Measurements from ENCODE around the gene MED6.

The MED6 gene, protein sequence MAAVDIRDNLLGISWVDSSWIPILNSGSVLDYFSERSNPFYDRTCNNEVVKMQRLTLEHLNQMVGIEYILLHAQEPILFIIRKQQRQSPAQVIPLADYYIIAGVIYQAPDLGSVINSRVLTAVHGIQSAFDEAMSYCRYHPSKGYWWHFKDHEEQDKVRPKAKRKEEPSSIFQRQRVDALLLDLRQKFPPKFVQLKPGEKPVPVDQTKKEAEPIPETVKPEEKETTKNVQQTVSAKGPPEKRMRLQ

DNA sequence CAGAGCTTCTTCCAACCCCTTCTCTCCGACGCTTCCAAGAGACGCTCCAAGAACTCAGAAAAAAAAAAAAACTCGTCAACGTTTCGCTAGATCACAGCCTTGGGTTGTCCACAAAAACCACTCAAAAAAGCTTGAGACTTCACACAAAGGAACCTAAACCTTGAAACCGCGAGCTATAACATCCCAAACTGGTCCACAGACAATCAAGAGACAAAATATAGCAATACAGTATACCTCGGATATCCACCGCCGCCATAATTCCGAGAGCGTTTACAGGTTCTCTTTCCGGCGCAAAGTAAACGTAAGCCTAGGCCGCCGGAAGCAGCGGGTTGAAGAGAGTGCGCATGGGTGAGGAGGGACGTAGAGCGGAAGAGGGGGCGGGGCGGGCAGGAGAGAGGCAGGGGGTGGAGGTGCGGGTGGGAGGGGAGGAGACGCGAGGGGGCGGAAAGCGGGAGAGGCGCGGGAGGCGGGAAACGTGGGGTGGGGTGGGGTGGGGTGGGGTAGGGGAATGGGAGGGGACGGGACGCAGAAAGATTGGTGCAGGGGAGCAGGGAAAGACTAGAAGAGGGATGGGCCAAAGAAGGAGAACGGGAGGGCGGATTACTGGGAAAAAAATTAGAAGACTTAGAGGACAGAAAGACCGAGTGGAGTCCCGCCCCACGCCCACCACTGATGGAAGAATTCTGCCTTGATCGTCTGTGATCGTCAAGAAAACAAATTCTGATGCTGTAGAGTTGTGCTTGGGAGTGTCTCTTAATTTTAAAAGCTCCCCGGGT, at the start of gene MED6:
Gene MED6 (minus strand): TSS at position 274 of the 776 bp plus-strand sequence. CDS start 18 bp downstream, at position 256.
- DNase-seq (ENCODE audit: low spot score): peak; percentile 89

- DNase-seq (ENCODE audit: low spot score): no peak
These were observed 49.3 kb upstream of the MED6 start for GRCh38 chr14:70649803-70650202.

GRCh38 chr14:70648346-70648745, 47.9 kb upstream of the MED6 start:
- no peak for DNase-seq (ENCODE audit: low spot score)

GRCh38 chr14:70646705-70647104, 46.2 kb upstream of the MED6 start:
- DNase-seq (ENCODE audit: low spot score): peak; percentile 12

DNA sequence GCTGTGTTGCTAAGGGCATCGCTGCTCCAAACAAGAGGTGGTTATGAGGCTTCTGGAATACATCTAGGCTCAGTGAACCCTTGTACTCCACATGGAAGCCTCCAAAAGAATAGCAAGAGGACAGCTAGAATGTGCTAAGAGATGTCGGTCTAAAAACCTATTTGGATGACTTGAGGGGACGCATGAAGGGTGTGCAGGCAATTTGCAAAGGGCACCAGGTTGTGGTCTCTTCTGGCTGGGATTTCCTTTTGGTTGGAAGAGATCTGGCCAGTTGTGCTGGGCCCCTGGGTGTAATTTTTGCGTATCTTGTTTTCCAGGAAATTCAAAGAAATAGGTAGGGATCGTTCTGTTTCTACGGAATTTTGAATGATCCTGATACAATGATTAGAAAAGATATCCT, 45.4 kb upstream of the MED6 start:
- no peak for DNase-seq (ENCODE audit: low spot score)

GRCh38 chr14:70643967-70644366, 43.5 kb upstream of the MED6 start:
- DNase-seq (ENCODE audit: low spot score): no peak

DNA sequence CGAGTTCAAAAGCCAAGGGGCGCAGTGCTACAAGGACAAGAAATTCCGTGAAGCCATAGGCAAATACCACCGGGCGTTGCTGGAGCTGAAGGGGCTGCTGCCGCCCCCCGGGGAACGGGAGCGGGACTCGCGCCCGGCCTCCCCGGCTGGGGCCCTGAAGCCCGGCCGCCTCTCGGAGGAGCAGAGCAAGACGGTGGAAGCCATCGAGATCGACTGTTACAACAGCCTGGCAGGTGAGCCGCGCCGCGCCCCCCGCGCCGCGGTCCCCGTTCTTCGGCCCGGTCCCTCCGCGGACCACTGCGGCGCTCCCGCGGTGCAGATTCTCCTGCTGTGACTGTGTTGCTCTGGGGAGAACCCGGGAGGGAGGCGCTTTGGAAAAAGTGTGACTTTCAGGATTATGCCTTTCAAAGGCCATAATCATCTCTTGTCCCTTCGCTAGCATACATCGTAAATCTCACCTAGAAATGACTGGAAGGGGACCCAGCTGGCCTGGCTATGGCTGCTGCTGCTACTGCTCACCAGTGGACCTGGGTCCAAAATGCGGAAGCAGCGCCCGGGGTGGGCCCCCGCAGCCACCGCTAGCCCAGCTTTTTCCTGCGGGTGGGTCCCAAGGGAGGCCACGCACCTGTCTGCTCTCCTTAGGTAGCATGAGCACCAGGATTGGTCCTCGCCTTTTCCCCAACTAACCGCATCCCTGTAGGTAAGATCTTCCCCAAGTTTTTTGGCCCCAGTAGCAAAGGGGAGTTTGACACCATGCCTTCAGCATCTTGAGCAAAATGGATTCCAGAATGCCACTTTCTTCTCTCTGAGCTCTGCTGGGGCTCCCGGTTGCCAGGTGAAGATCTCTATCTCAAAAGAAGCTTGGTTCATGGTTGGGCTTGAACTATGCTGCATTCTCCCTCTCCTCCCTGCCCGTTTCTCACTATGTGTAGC, 42.1 kb upstream of the MED6 start:
- DNase-seq (ENCODE audit: low spot score): peak; percentile 13

- peak; percentile 13 for DNase-seq (ENCODE audit: low spot score)
These were observed 41.3 kb upstream of the MED6 start, which contains the start of gene TTC9 for GRCh38 chr14:70641548-70642302. Gene TTC9, plus strand, starts transcription at chr14:70641916. Its CDS starts 214 bp downstream, at chr14:70642130.

GRCh38 chr14:70640938-70641547, 40.6 kb upstream of the MED6 start:
- DNase-seq (ENCODE audit: low spot score): peak; percentile 50

- no peak for DNase-seq (ENCODE audit: low spot score)
These were observed 38.0 kb upstream of the MED6 start for GRCh38 chr14:70638416-70638815.

GRCh38 chr14:70635971-70636595, 35.6 kb upstream of the MED6 start:
- DNase-seq (ENCODE audit: low spot score): no peak

GRCh38 chr14:70631948-70632347, 31.5 kb upstream of the MED6 start:
- no peak for DNase-seq (ENCODE audit: low spot score)

DNA sequence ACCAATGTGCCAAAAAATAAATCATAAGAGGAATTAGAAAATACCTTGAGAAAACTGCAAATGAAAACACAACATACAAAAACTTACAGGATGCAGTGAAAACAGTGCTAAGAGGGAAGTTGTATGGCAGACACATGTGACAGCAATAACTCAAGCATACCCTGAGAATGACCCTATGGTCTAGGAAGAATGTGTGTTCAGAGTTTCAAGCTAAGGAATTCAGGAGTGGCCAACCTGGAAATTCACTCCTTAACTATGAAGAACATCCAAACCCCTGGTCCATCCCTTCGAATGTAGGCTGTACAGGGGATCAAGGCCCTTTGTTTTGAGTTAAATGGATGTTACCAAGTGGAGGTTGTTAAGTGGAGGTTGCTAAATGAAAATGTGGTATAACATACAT, 24.5 kb upstream of the MED6 start:
- no peak for DNase-seq (ENCODE audit: low spot score)

- peak; percentile 55 for DNase-seq (ENCODE audit: low spot score)
These were observed 21.8 kb upstream of the MED6 start for GRCh38 chr14:70622111-70622712.

DNA sequence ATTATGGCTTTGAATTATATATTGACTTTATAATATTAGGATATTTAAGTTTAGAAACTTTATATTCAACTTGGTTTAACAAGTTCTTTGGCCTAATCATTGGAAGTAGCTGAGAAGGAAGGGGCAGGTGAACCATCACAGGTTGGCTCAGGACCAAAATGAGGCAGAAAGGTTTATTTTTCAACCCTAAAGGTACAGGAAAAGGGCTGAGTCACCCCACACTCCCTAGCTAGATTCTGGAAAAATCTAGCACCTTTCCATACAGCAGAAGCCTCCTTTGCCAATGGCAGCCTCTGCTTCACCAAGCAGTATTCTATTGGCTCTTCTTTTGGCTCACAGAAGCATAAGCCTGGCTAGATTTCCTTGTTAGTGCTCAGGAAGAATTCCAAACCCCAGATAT, 19.3 kb upstream of the MED6 start:
- DNase-seq (ENCODE audit: low spot score): no peak

- no peak for DNase-seq (ENCODE audit: low spot score)
These were observed 17.9 kb upstream of the MED6 start for GRCh38 chr14:70618314-70618713.

GRCh38 chr14:70616646-70617045, 16.2 kb upstream of the MED6 start:
- DNase-seq (ENCODE audit: low spot score): no peak

DNA sequence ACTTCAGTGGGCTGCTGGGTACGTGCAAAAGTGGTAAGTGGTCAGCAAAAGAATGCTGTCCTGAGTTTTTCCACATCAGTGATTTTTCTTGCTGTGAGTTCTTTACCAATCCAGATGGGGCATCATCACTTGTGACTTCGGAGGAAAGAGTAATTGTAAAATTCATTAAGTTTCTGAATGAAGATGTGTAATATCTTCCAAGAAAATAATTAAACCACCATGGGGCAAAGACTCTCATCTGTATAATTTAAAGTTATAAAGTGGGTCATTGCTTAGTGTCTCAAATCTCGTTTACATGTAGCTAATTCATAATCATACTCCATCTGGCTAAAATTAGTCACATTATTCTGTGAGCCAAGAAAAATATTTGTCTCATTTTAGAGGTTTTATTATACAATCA, 10.8 kb upstream of the MED6 start:
- DNase-seq (ENCODE audit: low spot score): no peak

DNA sequence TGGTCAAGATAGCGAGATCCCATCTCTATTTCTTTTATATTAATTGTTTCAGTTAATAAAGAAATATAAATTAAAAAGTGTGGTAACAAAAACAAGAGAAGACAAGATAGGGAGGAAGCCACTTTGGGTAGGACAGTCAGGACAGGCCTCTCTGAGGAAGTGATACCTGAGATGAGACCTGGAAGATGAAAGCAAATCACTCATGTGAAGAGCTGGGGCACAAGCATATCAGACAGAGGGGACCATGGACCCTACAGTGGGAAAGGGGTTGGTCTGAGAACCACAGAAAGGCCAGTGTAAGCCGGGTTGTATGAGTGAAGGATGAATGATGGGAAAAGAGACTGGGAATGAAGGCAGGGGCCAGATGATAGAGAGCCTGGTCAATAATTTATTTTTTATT, 1.8 kb upstream of the MED6 start:
- no peak for DNase-seq (ENCODE audit: low spot score)

GRCh38 chr14:70601162-70601561, 707 bp upstream of the MED6 start:
- DNase-seq (ENCODE audit: low spot score): no peak
